Activated gamma-delta T cell treated with Interleukin-2 at 50 U/mL for 16 hours (primary cell): ENCODE results near the gene HBG1.

Experiments used
- DNase-seq: peaks from one replicate; pipeline ENCODE4 v3.0.0-alpha.2; 2020

HBG1 gene

DNA sequence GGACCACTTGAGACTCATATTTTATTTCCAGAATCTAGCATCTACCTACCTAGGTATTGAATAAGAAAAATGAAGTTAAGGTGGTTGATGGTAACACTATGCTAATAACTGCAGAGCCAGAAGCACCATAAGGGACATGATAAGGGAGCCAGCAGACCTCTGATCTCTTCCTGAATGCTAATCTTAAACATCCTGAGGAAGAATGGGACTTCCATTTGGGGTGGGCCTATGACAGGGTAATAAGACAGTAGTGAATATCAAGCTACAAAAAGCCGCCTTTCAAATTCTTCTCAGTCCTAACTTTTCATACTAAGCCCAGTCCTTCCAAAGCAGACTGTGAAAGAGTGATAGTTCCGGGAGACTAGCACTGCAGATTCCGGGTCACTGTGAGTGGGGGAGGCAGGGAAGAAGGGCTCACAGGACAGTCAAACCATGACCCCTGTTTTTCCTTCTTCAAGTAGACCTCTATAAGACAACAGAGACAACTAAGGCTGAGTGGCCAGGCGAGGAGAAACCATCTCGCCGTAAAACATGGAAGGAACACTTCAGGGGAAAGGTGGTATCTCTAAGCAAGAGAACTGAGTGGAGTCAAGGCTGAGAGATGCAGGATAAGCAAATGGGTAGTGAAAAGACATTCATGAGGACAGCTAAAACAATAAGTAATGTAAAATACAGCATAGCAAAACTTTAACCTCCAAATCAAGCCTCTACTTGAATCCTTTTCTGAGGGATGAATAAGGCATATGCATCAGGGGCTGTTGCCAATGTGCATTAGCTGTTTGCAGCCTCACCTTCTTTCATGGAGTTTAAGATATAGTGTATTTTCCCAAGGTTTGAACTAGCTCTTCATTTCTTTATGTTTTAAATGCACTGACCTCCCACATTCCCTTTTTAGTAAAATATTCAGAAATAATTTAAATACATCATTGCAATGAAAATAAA lies 24.8 kb downstream of the HBG1 start:
- no peak for DNase-seq

DNA sequence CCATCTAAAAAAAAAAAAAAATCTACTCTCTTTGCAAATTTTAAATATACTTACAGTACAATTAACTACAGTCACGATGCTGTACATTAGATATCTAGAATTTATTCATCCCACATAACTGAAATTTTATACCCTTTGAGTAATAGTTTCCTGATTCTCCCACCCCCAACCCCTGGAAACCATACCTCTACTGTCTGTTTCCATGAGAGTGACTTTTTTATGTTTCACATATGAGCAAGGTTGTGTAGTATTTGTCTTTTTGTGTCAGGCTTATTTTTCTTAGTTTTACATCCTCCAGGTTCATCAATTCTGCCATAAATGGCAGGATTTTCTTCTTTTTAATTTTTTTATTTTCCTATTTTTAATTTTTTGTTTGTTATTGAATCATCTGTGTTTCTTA lies 26.0 kb downstream of the HBG1 start:
- DNase-seq, result no peak

DNA sequence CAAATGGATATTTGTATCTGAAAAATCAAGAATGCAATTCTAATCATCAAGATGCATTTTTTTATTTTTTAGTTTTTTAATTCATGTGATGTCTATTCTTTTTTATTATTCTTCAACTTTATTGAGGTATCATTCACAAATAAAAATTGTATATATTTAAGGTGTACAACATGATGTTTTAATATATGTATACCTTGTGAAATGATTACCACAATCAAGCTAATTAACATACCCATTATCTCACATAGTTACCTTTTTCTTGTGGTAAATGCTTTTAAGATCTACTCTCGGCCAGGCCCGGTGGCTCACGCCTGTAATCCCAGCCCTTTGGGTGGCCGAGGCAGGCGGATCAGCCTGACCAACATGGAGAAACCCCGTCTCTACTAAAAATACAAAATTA lies 26.5 kb downstream of the HBG1 start:
- DNase-seq, result no peak

DNA sequence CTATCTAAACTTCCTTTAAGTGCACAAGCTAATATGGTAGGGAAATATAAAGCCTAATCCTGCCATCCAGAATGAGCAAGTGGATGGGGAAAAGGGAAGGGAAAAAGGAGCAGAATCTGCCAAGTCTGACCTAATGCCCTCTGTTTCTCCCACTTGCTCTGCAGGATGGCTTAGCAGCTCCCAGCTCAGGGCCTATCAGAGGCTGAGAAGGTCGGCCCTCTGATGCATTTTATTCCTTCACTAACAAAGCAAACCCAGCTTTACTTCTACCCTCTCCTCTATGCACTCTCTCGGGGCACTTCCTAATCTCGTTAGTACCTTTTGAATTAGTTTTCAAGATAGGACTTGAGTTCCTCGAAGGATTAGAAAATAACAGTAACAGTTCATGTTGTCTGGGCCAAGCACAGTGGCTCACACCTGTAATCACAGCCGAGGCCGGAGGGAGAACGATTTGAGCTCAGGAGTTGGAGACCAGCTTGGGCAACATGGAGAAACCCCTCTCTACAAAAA lies 39.2 kb downstream of the HBG1 start:
- DNase-seq, result no peak

DNA sequence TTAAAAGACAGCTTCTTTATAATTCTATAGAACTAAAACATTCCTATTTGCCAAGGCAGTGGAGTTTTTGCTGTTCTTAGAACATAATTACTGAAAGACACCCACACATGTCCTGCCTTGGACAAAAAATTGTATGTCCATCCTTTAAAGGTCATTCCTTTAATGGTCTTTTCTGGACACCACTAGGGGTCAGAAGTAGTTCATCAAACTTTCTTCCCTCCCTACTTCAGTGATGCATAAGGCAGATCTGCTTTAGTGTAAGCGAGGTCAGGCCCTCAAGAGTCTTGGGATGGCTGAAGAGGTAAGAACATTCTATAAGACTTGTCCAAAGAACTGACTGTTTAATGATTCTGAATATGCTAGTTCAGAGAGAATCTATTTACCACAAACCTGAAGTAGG lies 44.9 kb downstream of the HBG1 start:
- no peak for DNase-seq

DNA sequence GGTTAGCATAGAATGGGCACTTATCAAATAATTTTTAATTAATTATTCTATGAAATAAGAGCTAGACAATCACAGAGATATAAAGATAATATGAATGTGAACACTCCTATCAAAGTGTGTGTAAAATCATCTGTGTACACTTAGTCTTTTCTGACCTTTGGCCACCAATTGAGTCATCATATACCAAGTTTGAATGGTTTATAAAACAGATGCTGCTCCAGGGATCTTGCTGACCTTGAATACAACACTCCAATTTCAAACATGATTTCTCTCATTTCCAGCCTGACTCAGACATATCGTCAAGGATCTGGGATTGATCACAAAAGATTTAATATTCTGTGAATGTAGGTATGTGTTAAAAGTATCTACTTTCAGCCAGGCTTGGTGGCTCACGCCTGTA lies 46.3 kb downstream of the HBG1 start:
- no peak for DNase-seq

DNA sequence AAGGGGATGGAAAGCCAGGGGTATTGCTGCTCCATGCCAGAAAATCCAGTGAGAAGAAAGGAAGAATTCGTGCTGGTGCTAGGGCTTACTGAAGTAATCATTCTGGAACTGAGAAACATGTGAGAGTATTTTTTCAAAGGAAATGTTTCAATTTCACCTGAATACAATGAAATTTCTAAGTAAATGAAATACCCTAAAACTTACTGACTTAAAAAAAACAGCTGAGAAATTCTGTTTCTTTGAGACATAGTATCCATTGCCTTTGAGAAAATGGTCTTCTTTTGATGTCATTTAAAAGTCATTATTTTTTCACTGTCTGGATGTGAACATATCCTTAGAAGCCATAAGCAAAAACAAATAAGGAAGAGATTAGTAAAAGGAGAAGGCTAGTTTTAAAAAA lies 49.1 kb downstream of the HBG1 start, which contains the start of gene OR51V1:
Gene OR51V1, minus strand, starts transcription at position 101 of the 400 bp plus-strand sequence. Its CDS starts 0 bp downstream, at position 101.
- DNase-seq, result no peak

DNA sequence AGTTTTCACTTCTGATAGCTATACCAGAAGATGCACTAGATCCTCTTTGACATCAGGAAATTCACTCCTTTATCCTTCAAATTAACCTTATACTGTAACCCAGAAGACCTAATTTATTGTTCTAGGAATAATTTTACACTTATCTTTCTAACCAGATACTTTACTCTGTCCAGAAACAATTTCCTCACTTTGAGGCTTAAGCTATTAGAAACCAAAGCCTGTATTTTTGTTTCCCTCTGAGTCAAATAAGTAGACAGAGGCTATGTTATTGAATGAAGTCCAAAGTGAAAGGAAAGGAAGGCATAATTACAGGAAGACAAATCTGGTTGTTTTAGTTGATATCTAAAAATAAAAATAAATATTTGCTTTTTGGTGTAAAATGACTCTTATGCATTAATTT lies 51.4 kb downstream of the HBG1 start:
- no peak for DNase-seq
